Thyroid gland (tissue), 4 donors: ENCODE measurements around the gene INPP4B. TPM values are rescaled to one million over a fixed set of nuclear protein-coding genes. Genes with fewer than 3 reads are reported as not detected.

Experiments used
- DNase-seq, 2 donors: peaks; one replicate each; pipeline ENCODE4 v3.0.0-alpha.2; 2019
- H3K27ac ChIP-seq, 3 donors: fragments of 200-600 bp; sonication (generic); 1 replicate in 2 of 3; 2 replicates in 1 of 3; pipeline ENCODE4 v1.5.1; 2016 to 2019; ENCODE audit warnings: mild to moderate bottlenecking in 1 of 3, moderate library complexity in 1 of 3
- H3K27me3 ChIP-seq: fragments of 200-600 bp; sonication (generic); one replicate; pipeline ENCODE4 v1.5.1; 2019
- H3K36me3 ChIP-seq, 2 donors: fragments of 200-600 bp; sonication (generic); one replicate each; pipeline ENCODE4 v1.5.1; 2016 to 2019
- H3K4me1 ChIP-seq, 2 donors: fragments of 200-600 bp; sonication (generic); one replicate each; pipeline ENCODE4 v1.5.1; 2017 to 2019
- H3K4me3 ChIP-seq, 3 donors: fragments of 200-600 bp; sonication (generic); replicated peaks in 1 of 3; 1 replicate in 2 of 3; 2 replicates in 1 of 3; pipeline ENCODE4 v1.5.1; 2016; ENCODE audit warnings: mild to moderate bottlenecking in 1 of 3
- H3K9me3 ChIP-seq: fragments of 200-600 bp; sonication (generic); one replicate; pipeline ENCODE4 v1.5.1; 2017
- CTCF ChIP-seq, 6 experiments: fragments of 200-600 bp in 3 of 6; fragments of 450-650 bp in 3 of 6; sonication (generic) in 3 of 6; IDR thresholded peaks; one replicate each; pipeline ENCODE4 v1.5.1; 2016 to 2019; ENCODE audit warnings: antibody characterized with exemption in 6 of 6, mild to moderate bottlenecking in 2 of 6, inconsistent platforms in 1 of 6, moderate library complexity in 1 of 6
- POLR2A ChIP-seq, 2 donors: fragments of 450-650 bp; IDR thresholded peaks; one replicate each; pipeline ENCODE4 v1.6.1; 2017; ENCODE audit warnings: antibody characterized with exemption in 2 of 2, mild to moderate bottlenecking in 2 of 2, moderate library complexity in 1 of 2
- WGBS, 2 donors: methylation state at CpG; one replicate each; pipeline ENCODE4 v1.1.5; 2017; 5-methylcytosine and 5-hydroxymethylcytosine counted together
- intact Hi-C: fragments of 100-400 bp; cut with DNase I; formaldehyde crosslinking; loops from one replicate; pipeline ENCODE4 v1.15.1; 2023
- total RNA-seq, 4 donors: library from RNA; depleted of rRNA; stranded (reverse); fragments of >200 nt; gene quantifications; one replicate each; pipeline ENCODE4 v1.2.3, GENCODE V29; 2016

INPP4B gene
- total RNA-seq, 4 donors from 2014 or later = 8.0 to 22.1 (median 12.0) TPM

DNA sequence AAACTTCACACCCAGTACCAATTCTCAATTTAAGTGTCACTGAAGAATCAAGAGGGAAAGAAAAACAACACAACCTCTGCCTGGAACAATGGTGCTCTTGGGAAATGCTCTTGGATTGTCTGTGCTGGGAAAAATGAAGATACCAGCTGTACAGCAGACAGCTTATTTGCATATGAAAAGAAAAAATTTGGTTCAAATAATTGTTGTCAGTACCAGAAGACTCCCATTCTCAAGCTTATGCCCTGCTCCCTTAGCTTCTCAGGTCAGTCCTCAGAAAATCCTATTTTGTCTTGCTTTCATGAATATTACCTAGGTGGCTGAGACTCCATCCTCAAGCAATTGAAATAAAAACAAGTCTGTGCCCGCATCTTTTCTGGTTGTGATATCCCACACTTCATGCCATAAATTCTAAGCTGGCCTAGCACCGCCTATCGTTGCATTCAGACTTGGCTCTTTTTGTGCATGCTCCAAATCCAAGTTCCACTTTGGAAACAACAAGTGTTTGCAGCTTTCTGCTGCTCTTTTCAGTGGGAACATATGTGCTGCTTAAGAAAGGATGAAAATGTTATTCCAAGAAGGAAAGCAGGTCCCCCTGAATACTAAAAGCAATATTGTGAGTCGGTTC is 431.6 kb downstream of the INPP4B start:
- WGBS, 2 donors = 79 to 81% methylated on average over 4 of the region's 4 CpGs

DNA sequence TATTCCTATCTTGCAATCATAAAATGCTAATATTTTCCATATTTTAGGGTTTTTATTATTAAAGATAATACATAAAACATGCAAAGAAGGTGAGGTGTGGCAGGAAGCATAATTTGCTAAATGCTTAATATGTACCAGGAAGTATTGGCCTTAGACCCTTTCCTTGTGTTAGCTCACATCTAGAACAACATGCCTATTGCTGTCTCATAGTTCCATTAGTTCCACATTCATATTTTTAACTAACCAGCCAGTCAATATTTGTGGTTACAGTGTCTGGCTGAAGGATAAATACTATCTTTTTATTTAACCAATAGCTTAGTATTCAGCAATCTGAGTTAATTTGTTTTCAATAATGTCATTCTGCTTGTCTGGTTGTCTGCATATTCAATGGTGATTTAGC is 432.6 kb downstream of the INPP4B start:
- no peaks in the 10 kb centered on the region for H3K9me3 ChIP-seq
- H3K36me3 ChIP-seq = no peaks in the 10 kb centered on the region
- H3K27ac ChIP-seq = no peak overlapping the region
- TF ChIP-seq CTCF (IDR thresholded peaks at IDR 0.05) (no peak), POLR2A (IDR thresholded peaks at IDR 0.05) (no peak)
- no peak for DNase-seq
- H3K4me1 ChIP-seq = peaks cover 0 to 9% of the 10 kb centered on the region in 2 donors
- intact Hi-C loops = no loop called here
- no peaks in the 10 kb centered on the region for H3K27me3 ChIP-seq
- H3K4me3 ChIP-seq = no peak overlapping the region

More for the DNA sequence above, 431.6 kb downstream of the INPP4B start:
- intact Hi-C loops = no loop called here
- Histone ChIP-seq H3K9me3 (no peaks in the 10 kb centered on the region), H3K4me1 (peaks cover 0 to 9% of the 10 kb centered on the region in 2 donors), H3K4me3 (no peak overlapping the region), H3K27ac (no peak overlapping the region), H3K36me3 (no peaks in the 10 kb centered on the region), H3K27me3 (no peaks in the 10 kb centered on the region)
- no peak for DNase-seq
- TF ChIP-seq CTCF (IDR thresholded peaks at IDR 0.05) (no peak), POLR2A (IDR thresholded peaks at IDR 0.05) (no peak)

DNA sequence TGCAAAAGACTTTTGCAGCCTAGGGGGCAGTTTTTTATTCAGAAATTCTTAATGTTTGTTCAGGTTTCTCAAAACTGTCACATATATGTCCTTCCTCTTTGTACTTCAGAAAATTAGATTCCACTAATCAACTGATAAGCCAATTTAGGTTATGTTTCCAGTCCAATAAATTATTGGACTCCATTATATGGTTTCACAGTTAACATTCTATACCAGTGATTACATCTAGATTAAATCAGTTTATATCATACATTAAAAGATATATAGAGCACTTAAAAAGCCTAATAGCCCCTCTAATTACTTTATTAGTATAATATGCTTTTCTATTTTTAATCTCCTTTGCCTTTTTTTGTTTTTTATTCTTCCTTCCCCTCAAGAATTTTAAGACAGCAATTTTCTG is 434.1 kb downstream of the INPP4B start:
- H3K27me3 ChIP-seq = no peaks in the 10 kb centered on the region
- H3K36me3 ChIP-seq = no peaks in the 10 kb centered on the region
- H3K9me3 ChIP-seq = no peaks in the 10 kb centered on the region
- DNase-seq = no peak
- peaks cover 0 to 9% of the 10 kb centered on the region in 2 donors for H3K4me1 ChIP-seq
- H3K27ac ChIP-seq = no peak overlapping the region
- no peak overlapping the region for H3K4me3 ChIP-seq
- intact Hi-C loops = no loop called here
- no peak for TF ChIP-seq POLR2A (IDR thresholded peaks at IDR 0.05)
- no peak for TF ChIP-seq CTCF (IDR thresholded peaks at IDR 0.05)

- no peak for DNase-seq
- Histone ChIP-seq H3K4me1 (peaks cover 10 to 13% of the 10 kb centered on the region in 2 donors), H3K27me3 (no peaks in the 10 kb centered on the region), H3K9me3 (no peaks in the 10 kb centered on the region), H3K36me3 (no peaks in the 10 kb centered on the region), H3K27ac (no peak overlapping the region), H3K4me3 (no peak overlapping the region)
- TF ChIP-seq POLR2A (IDR thresholded peaks at IDR 0.05) = no peak
- no peak for TF ChIP-seq CTCF (IDR thresholded peaks at IDR 0.05)
- 93 to 97% methylated on average over 5 of the region's 5 CpGs for WGBS, 2 donors
- intact Hi-C loops = no loop called here
These were observed 438.1 kb downstream of the INPP4B start for GRCh38 chr4:142408003-142408441.

GRCh38 chr4:142407596-142407995 is 438.5 kb downstream of the INPP4B start:
- 82 to 84% methylated on average over 2 of the region's 2 CpGs for WGBS, 2 donors
- no peak for TF ChIP-seq CTCF (IDR thresholded peaks at IDR 0.05)
- no peak for TF ChIP-seq POLR2A (IDR thresholded peaks at IDR 0.05)
- Histone ChIP-seq H3K4me1 (peaks cover 10 to 13% of the 10 kb centered on the region in 2 donors), H3K27me3 (no peaks in the 10 kb centered on the region), H3K36me3 (no peaks in the 10 kb centered on the region), H3K9me3 (no peaks in the 10 kb centered on the region), H3K27ac (no peak overlapping the region), H3K4me3 (no peak overlapping the region)
- no peak for DNase-seq
- intact Hi-C loops = no loop called here
